ENCODE data around the gene RNASE4. TPM values are rescaled to one million over a fixed set of nuclear protein-coding genes. Genes with fewer than 3 reads are reported as not detected.
"Not testable (repeated sequence)": the region's sequence is repeated elsewhere in the genome, so short reads cannot be mapped to it uniquely, and the experiment has no call there.

The RNASE4 gene
- total RNA-seq, 2 donors from 2014 or later = 0.50 to 1.2 TPM

DNA sequence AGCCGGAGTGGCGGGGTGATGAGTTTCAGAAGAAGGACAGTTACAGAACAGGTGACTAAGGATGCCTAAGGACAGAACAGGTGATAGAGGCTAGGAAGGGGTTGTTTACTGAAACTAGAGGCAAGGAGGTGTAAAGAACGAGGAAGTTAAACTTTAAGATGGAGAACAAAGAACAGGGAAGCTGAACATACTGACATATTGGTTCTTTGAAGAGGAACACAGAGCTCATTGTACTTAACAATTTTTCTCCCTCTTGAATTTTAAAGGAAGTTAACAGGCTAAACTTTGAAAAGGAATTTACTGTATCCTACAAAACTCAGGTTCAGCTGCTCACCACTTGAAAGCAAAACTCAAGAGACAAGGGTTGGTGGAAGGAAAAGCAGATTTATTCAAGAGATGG lies 41.8 kb downstream of the RNASE4 start:
- not testable (repeated sequence) for ATAC-seq; H3K27ac Mint-ChIP-seq; H3K9me3 Mint-ChIP-seq; DNase-seq (ENCODE audit: low spot score); H3K36me3 Mint-ChIP-seq; H3K4me1 Mint-ChIP-seq (ENCODE audit: low read depth in 2 of 2); H3K4me3 Mint-ChIP-seq
- H3K27me3 Mint-ChIP-seq = peaks cover 38 to 49% of the 10 kb centered on the region in 2 donors

DNA sequence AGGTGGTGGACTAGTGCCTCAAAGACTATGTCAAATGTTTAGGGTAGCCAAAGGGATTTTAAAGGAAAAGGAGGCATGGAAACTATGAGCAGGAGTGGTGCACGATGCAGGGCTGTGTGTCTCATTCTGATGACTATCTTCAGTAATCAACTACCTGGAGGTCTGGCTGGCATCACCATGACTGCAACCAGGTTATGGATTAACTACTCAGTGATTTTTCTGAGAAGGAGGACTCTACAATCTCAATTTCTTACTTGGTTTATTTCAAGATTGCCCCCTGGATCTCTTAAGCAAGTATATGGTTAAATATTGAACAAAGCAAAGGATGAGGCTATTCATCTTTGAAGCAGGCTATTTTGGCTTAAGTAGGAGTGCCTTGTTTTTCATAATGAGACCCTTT lies 42.2 kb downstream of the RNASE4 start:
- Mint-ChIP-seq H3K4me3 (no peak overlapping the region), H3K27ac (no peak overlapping the region), H3K27me3 (peaks cover 36 to 47% of the 10 kb centered on the region in 2 donors), H3K4me1 (ENCODE audit: low read depth in 2 of 2) (no peaks in the 10 kb centered on the region), H3K9me3 (no peaks in the 10 kb centered on the region), H3K36me3 (no peaks in the 10 kb centered on the region)
- ATAC-seq = no peak
- no peak for DNase-seq (ENCODE audit: low spot score)

DNA sequence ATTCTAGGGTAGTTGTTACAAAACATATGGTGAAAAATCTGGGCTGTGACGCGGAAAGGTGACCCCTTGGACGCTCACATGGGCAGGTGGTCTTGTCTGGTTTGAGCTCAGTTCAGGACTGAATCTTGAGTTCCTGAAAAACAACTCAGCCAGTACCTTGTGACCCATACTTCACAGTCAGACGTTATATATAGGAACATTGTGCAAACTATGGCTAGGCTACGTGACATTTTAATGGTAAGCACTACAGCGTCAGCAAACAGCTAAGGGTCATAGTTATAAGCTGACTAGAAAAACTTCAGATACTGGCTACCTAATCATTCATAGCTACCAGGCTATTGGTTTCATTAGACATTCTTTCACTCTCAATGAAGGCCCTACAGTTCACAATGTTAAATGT lies 46.5 kb downstream of the RNASE4 start:
- DNase-seq (ENCODE audit: low spot score) = no peak
- no peak overlapping the region for H3K4me3 Mint-ChIP-seq
- ATAC-seq = no peak
- no peaks in the 10 kb centered on the region for H3K36me3 Mint-ChIP-seq
- no peak overlapping the region for H3K27ac Mint-ChIP-seq
- H3K4me1 Mint-ChIP-seq (ENCODE audit: low read depth in 2 of 2) = no peaks in the 10 kb centered on the region
- no peaks in the 10 kb centered on the region for H3K9me3 Mint-ChIP-seq
- H3K27me3 Mint-ChIP-seq = peaks cover 14 to 24% of the 10 kb centered on the region in 2 donors

DNA sequence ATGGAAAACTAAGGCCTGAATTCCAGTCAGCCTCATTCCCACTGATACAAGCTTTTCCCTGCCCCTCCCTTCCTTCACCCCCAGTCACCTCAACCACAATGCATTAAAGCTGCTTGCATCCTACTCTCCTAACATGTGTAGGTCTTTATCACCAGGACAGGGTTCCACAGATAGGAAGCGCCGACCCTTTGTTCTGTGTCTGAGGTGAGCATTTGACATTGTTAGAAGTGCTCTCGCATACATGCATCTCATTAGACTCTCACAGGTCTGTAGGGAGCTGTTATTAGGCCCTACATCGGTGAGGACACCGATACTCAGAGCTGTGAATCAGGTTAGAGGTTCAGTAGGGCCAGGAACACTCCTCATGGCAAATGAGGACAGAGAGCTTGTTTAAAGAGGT lies 48.1 kb downstream of the RNASE4 start:
- Mint-ChIP-seq H3K9me3 (no peaks in the 10 kb centered on the region), H3K36me3 (no peaks in the 10 kb centered on the region), H3K27ac (no peak overlapping the region), H3K4me1 (ENCODE audit: low read depth in 2 of 2) (no peaks in the 10 kb centered on the region), H3K27me3 (peaks cover 4 to 18% of the 10 kb centered on the region in 2 donors), H3K4me3 (no peak overlapping the region)
- DNase-seq (ENCODE audit: low spot score) (no peak), ATAC-seq (no peak)

DNA sequence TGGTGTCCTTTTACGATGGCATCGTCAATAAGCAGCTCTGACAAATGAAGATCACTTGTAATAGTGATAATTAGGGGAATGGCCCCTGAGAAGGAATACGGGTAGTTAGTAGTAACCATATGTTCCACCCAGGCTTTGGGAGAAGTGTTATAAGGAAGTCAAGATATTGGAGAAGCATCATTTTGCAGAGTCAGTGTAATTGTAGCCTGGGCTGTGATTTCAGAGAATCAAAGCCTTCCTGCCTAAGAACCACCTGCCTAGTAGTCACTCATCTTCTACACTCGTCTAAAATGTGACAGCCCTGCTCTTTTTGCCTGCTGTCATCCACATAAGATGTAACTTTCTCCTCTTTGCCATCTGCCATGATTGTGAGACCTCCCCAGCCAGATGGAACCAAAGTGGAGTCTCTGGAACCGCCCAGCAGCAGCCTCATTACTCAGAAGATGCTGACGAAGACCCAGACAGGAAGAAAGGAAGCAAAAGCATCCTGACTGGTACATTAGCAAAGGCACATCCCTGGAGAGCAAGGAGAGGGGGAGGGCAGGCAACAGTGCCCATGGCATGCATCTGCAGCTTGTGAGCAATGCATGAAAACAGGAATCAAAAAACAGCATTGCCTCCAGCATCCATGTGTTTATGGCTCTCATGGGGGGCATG lies 48.7 kb downstream of the RNASE4 start:
- H3K4me1 Mint-ChIP-seq (ENCODE audit: low read depth in 2 of 2) = no peaks in the 10 kb centered on the region
- DNase-seq (ENCODE audit: low spot score) = no peak

DNA sequence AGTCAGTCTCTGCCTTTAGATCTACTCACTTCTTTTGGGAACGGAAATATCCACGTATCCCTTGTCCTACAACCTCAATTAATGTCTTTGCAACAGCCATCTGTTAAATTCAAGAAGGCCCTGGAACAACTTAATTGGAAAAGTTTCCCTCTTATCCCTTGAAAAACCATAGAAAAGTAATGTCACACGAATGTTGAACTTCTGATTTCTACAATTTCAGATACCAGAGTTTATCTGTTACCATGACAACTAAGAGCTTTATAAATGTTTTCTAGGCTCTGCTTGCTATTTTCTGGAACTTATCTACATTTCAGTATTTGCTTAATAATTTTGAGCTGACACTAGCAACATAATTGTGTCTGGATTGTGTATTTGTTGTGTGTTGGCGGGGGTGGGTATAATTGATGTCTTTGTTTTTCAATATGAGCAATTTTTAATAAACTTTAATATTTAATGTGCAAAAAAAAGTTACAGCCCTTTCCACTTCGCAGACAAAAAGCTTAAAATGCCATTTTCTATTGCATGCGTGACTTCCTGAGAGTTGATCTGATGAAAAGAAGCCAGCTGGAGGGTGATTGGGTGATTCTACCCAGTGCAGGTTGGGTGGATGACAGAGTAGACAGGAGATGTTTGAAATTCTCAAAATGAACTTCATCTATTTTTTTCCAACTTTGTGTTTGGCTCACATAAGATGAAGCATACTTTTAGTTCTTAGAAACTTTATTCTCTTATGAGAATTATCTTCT lies 49.5 kb downstream of the RNASE4 start:
- Mint-ChIP-seq H3K27me3 (peaks cover 3 to 13% of the 10 kb centered on the region in 2 donors), H3K4me3 (no peak overlapping the region), H3K36me3 (no peaks in the 10 kb centered on the region), H3K9me3 (no peaks in the 10 kb centered on the region), H3K4me1 (ENCODE audit: low read depth in 2 of 2) (no peaks in the 10 kb centered on the region), H3K27ac (no peak overlapping the region)
- DNase-seq (ENCODE audit: low spot score) (no peak), ATAC-seq (no peak)

More for the DNA sequence above, 48.7 kb downstream of the RNASE4 start:
- H3K27ac Mint-ChIP-seq = no peak overlapping the region
- H3K27me3 Mint-ChIP-seq = peaks cover 0 to 14% of the 10 kb centered on the region in 2 donors
- no peaks in the 10 kb centered on the region for H3K36me3 Mint-ChIP-seq
- no peaks in the 10 kb centered on the region for H3K9me3 Mint-ChIP-seq
- H3K4me3 Mint-ChIP-seq = no peak overlapping the region
- no peak for ATAC-seq

DNA sequence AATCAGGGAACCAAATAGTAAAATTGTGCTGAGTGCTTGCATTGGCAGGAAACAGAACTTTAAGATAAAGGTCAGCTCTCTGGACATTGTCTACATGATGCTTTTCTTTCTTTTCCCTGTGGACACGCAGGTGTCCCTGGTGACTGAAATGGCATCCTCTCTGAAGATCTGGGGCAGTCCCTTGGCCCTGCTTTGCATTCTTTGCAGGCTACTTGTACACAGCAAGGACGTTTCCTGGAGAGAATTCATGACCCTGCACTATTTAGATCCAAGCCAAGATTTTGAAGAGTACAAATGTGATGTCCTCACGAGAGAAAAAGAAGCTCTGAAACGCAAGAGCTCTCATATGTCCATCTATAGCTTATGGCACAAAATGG lies 50.1 kb downstream of the RNASE4 start:
- ATAC-seq (no peak), DNase-seq (ENCODE audit: low spot score) (no peak)
- H3K9me3 Mint-ChIP-seq = no peaks in the 10 kb centered on the region
- H3K27ac Mint-ChIP-seq = no peak overlapping the region
- peaks cover 3 to 13% of the 10 kb centered on the region in 2 donors for H3K27me3 Mint-ChIP-seq
- no peaks in the 10 kb centered on the region for H3K36me3 Mint-ChIP-seq
- H3K4me3 Mint-ChIP-seq = no peak overlapping the region
- no peaks in the 10 kb centered on the region for H3K4me1 Mint-ChIP-seq (ENCODE audit: low read depth in 2 of 2)

DNA sequence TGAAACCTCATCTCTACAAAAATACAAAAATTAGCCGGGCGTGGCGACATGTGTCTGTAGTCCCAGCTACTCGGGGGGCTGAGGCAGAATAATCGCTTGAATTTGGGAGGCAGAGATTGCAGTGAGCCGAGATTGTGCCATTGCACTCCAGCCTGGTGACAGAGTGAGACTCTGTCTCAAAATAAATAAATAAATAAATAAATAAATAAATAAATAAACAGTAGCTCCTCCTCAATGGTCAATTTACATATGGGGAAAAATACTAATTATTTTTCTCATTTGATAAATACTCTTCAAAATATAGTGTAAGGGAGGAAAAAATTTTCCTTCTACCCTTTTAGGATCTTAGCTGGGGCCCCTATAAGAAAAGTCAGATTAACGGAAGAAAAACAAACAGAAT lies 53.9 kb downstream of the RNASE4 start:
- H3K4me3 Mint-ChIP-seq; H3K27me3 Mint-ChIP-seq; H3K4me1 Mint-ChIP-seq (ENCODE audit: low read depth in 2 of 2); DNase-seq (ENCODE audit: low spot score); ATAC-seq; H3K27ac Mint-ChIP-seq; H3K36me3 Mint-ChIP-seq; H3K9me3 Mint-ChIP-seq: not testable (repeated sequence)

DNA sequence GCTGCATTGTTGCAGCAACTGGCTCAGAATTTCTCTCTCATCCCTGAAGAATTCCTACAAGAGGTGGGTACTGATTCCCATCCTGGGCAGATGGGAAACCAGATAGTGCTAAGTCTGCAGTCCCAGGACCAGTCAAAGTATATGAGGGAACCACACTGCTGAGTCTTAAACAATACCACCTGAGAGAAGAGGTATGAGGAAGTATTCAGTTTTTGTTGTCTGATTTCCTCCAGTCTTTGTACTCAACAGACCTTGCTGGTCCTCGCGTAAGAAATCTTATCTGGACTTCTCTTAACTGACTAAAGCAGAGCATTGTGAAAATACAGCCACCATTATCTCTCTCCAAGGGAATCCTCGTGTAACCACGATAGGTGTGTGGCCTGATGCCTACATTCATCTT lies 57.8 kb downstream of the RNASE4 start:
- H3K27ac Mint-ChIP-seq = no peak overlapping the region
- H3K36me3 Mint-ChIP-seq = no peaks in the 10 kb centered on the region
- ATAC-seq (no peak), DNase-seq (ENCODE audit: low spot score) (no peak)
- H3K4me1 Mint-ChIP-seq (ENCODE audit: low read depth in 2 of 2) = no peaks in the 10 kb centered on the region
- H3K4me3 Mint-ChIP-seq = no peak overlapping the region
- no peaks in the 10 kb centered on the region for H3K9me3 Mint-ChIP-seq
- H3K27me3 Mint-ChIP-seq = peaks cover 3 to 6% of the 10 kb centered on the region in 2 donors

DNA sequence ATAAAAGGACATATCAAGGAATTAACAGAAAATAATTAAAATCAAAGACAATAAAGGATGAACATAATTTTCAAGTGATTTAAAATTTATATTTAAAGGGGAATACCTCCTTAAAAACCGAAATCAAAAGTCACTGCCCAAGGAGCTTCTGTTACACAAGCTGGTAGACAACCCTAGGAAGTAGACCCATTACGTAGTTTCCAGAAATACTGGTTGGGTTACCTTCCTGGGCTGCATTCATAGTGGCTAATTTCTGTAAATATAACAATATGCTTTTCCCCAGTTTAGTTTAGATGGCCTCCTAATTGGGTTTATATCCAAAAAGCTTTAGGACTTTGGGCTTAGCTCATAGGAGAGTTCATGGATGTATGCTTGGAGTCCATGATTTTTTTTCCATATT lies 59.2 kb downstream of the RNASE4 start:
- Mint-ChIP-seq H3K4me3 (no peak overlapping the region), H3K9me3 (no peaks in the 10 kb centered on the region), H3K36me3 (no peaks in the 10 kb centered on the region), H3K27me3 (peaks cover 3 to 8% of the 10 kb centered on the region in 2 donors), H3K4me1 (ENCODE audit: low read depth in 2 of 2) (no peaks in the 10 kb centered on the region), H3K27ac (no peak overlapping the region)
- DNase-seq (ENCODE audit: low spot score) (no peak), ATAC-seq (no peak)

DNA sequence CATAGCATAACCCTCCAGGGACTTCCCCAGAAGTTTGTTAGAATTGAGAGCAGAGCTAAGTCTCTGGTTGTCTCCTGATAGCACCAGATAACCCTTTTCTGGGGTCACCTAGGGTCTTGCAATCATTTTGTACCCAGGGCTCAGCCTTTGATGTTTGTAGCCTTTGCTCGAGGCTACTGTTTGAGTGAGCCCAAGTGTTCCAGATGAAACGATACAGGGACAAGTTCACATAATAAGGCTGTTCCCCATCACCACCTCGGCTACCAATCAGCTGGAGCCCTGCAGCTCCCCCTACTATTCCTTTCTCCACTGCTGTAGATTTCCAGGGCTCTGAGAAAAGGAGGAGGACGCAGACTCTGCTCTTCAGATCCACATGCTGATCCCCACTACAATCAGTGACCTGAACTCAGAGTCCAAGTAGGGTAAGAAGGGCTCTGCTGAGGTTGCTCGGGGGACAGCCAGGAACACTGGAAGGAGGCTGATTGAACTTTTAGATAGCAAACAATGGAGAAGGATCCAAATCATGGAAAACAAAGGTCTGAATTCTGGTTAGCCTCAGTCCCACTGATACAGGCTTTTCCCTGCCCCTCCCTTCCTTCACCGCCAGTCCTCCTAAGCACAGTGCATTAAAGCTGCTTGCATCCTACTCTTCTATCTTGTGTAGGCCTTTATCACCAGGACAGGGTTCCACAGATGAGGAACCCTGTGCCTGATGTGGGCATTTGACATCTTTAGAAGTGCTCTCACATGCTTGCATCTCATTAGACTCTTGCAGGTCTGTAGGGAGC lies 61.4 kb downstream of the RNASE4 start, which contains the start of gene EDDM3A:
Gene EDDM3A, plus strand, starts transcription at position 317 of the 788 bp plus-strand sequence. CDS start 1,694 bp downstream, outside the sequence.
- DNase-seq (ENCODE audit: low spot score) (no peak), ATAC-seq (no peak)
- no peaks in the 10 kb centered on the region for H3K4me1 Mint-ChIP-seq (ENCODE audit: low read depth in 2 of 2)
- H3K4me3 Mint-ChIP-seq = no peak within 1 kb of the TSS
- peaks cover 5 to 30% of the 10 kb centered on the region in 2 donors for H3K27me3 Mint-ChIP-seq
- no peaks in the 10 kb centered on the region for H3K36me3 Mint-ChIP-seq
- no peak within 1 kb of the TSS for H3K27ac Mint-ChIP-seq
- no peaks in the 10 kb centered on the region for H3K9me3 Mint-ChIP-seq

DNA sequence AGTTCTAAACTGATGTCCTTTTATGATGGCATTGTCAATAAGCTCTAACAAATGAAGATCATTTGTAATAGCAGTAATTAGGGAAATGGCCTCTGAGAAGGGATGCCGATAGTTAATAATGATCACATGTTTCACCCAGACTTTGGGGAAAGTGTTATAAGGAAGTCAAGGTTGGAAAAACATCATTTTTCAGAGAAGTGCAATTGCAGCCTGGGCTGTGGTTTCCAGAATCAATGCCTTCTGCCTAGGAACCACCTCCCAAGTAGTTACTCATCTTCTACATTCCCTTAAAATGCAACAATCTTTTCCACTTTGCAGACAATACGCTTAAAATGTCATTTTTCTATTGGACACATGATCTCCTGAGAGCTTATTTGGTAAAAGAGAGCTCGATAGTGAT lies 62.2 kb downstream of the RNASE4 start:
- no peaks in the 10 kb centered on the region for H3K4me1 Mint-ChIP-seq (ENCODE audit: low read depth in 2 of 2)
- no peak for ATAC-seq
- H3K36me3 Mint-ChIP-seq = peaks cover under 1% of the 10 kb centered on the region

DNA sequence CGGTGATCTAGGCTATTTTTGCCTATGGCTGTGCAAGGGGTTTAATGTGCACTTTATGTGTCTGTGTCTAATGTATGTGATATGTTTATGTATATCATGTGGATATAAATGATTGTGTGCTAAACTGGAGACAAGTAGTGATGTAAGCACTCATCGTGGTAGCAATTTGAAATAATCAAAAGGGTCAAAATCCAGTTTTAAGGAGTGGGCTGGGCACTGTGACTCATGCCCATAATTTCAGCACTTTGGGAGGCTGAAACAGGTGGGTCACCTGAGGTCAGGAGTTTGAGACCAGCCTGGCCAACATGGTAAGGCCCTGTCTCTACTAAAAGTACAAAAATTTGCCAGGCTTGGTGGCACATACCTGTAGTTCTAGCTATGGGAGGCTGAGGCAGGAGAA lies 64.1 kb downstream of the RNASE4 start:
- no peak overlapping the region for H3K27ac Mint-ChIP-seq
- ATAC-seq (no peak), DNase-seq (ENCODE audit: low spot score) (no peak)
- H3K27me3 Mint-ChIP-seq = peaks cover 12 to 38% of the 10 kb centered on the region in 2 donors
- H3K36me3 Mint-ChIP-seq = peaks cover 9% of the 10 kb centered on the region
- H3K4me1 Mint-ChIP-seq (ENCODE audit: low read depth in 2 of 2) = no peaks in the 10 kb centered on the region
- H3K4me3 Mint-ChIP-seq = no peak overlapping the region
- H3K9me3 Mint-ChIP-seq = peaks cover 7% of the 10 kb centered on the region

More for the DNA sequence above, 62.2 kb downstream of the RNASE4 start:
- no peak overlapping the region for H3K4me3 Mint-ChIP-seq
- no peak for DNase-seq (ENCODE audit: low spot score)
- H3K27ac Mint-ChIP-seq = no peak overlapping the region
- H3K27me3 Mint-ChIP-seq = peaks cover 6 to 32% of the 10 kb centered on the region in 2 donors
- H3K9me3 Mint-ChIP-seq = peaks cover under 1% of the 10 kb centered on the region

DNA sequence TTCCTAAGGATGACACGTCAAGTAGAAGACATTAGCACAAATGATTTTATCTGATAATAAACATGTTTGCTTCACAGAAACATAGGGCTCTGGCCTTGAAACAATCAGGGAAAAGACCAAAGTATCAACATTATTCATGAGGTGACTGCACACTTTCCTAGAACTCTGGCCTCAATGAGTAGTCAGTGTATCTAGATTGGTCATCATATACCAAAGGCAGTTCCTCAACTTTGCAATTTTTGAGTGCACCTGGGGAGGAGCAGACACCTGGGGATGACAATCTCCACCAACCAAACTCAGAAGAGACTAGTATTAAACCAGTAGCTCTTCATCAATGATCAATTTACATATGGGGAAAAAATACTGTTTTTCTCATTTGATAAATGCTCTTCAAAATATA lies 65.8 kb downstream of the RNASE4 start:
- peaks cover 12 to 38% of the 10 kb centered on the region in 2 donors for H3K27me3 Mint-ChIP-seq
- H3K36me3 Mint-ChIP-seq = peaks cover 9% of the 10 kb centered on the region
- H3K9me3 Mint-ChIP-seq = peaks cover 7% of the 10 kb centered on the region
- H3K4me3 Mint-ChIP-seq = no peak overlapping the region
- DNase-seq (ENCODE audit: low spot score) = no peak
- H3K4me1 Mint-ChIP-seq (ENCODE audit: low read depth in 2 of 2) = no peaks in the 10 kb centered on the region
- H3K27ac Mint-ChIP-seq = no peak overlapping the region
- no peak for ATAC-seq
